GM12873 (cell line): ENCODE results near the gene SIDT1.

Experiments
- TF ChIP-seq, protein P1 (sequence below): IDR thresholded peaks from 2 replicates; pipeline ENCODE4 v1.5.1; 2012; ENCODE audit warnings: low read depth, mild to moderate bottlenecking, moderate library complexity, low read length, control low read depth; ENCODE audit not compliant: insufficient read depth; ENCODE audit errors: missing control alignments

SIDT1 gene

DNA sequence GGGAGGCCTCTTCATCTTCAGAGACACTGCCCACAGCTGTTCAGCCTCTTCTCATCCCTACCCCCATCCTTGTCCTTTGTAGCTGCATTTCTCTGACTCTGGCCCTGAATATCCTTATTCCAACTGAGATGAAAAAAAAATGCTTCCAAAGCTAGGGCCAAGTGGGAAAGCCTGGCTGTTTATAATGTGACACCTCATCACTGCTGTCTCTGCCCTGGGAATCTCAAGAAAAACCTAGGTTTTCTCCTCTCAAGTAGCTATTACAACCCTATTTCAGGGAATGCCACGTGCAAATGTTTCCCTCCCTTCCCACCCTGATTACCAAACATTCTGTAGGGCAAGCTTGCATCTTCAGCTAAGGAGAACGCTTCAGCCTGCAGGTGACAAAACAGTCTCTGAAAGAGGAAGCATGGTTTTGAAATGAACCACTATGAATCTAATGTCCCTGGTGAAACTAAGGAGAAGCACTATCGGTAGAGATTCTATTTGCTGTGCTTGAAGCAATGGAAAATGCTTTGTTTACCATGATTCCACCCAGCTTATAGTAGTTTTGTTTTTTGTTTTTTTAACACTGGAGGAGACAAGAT lies 98.7 kb downstream of the SIDT1 start:
- TF ChIP-seq, protein P1, sequence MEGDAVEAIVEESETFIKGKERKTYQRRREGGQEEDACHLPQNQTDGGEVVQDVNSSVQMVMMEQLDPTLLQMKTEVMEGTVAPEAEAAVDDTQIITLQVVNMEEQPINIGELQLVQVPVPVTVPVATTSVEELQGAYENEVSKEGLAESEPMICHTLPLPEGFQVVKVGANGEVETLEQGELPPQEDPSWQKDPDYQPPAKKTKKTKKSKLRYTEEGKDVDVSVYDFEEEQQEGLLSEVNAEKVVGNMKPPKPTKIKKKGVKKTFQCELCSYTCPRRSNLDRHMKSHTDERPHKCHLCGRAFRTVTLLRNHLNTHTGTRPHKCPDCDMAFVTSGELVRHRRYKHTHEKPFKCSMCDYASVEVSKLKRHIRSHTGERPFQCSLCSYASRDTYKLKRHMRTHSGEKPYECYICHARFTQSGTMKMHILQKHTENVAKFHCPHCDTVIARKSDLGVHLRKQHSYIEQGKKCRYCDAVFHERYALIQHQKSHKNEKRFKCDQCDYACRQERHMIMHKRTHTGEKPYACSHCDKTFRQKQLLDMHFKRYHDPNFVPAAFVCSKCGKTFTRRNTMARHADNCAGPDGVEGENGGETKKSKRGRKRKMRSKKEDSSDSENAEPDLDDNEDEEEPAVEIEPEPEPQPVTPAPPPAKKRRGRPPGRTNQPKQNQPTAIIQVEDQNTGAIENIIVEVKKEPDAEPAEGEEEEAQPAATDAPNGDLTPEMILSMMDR = no peak

DNA sequence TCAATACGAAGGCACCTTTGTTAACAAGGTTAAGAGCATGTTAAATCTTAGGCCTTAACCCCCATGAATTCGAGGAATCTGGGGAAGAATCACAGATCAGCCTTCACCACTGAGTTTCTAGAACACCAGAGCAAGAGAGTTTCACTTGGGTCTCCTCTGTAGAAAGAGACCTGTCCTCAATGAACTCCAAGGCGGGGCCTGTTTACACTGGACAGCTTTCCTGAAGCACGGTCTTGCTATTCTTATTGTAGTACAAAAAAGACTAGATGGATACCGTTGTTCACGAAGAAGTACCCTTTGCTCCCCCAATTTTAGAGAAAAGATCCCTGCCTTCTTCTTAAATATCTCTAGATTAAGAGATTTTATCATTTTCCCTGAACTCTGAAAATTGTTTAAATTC lies 99.2 kb downstream of the SIDT1 start:
- TF ChIP-seq, protein P1 = no peak

DNA sequence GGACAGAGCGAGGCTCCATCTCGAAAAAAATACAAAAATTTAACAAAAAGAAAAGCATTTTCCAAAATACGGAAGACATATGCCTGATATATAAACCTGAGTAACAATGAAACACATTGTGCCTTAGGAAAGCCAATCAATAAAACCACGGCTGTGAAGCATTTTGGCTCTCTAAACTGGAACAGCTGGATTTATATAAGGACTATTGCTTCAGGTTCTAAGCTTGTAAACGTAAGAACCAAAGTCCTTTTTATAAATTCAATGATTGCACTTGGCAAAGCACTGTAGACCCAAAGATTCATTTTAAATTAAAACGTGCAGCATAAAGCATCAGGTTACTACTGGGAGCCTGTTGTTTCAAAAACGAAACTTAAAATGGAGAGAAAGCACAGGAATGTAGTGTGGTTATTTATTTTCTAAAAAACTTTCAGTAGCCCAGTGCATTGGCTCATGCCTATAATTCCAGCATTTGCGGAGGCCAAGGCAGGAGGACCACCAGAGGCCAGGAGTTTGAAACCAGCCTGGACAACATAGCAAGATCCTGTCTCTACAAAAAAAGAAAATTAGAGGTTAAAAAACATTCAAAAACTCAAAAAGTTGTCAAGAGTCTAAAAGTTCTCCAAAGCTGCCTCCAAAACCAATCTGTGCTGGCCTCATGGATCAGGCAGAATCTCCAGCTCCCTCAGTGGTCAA lies 102.6 kb downstream of the SIDT1 start:
- TF ChIP-seq, protein P1 = no peak

DNA sequence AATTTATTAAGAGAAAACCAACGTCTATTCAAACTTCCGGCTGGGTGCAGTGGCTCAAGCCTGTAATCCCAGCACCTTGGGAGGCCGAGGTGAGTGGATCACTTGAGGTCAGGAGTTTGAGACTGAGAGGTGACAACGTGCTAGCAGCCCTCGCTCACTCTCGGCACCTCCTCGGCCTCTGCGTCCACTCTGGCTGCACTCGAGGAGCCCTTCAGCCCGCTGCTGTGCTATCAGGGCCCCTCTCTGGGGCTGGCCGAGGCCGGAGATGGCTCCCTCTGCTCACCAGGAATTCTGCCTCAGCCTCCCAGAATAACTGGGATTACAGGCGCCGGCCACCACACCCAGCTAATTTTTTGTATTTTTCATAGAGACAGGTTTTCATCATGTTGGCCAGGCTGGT lies 105.4 kb downstream of the SIDT1 start:
- TF ChIP-seq, protein P1 = no peak

DNA sequence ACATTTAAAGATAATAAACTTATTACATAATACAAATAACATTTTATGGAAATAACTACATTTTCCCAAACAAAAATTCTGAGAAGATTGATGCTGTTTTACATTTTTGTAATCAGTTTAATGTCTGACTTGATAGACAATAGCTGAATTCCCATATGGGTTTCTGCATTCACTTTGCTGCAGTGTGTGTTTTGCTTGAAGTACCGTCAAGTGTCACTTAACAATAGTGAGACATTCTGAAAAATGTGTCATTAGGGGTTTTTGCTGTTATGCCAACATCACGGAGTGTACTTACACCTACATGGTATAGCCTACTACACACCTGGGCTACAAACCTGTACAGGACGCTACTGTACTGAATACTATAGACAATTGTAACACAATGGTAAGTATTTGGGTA lies 106.6 kb downstream of the SIDT1 start:
- TF ChIP-seq, protein P1 = no peak

DNA sequence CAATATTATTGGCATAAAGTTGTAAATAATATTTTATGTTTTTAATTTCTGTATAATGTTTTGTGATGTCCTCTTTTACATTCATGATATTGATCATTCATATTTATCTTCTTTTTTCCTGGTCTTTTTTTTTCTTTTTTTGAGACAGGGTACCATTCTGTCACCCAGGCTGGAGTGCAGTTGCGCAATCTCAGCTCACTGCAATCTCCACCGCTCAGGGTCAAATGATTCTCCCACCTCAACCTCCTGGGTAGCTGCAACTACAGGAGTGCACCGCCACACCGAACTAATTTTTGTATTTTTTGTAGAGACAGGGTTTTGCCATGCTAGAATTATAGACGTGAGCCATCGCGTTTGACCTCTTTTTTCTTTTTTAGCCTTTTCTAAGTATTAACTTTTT lies 111.2 kb downstream of the SIDT1 start:
- TF ChIP-seq, protein P1 = no peak

DNA sequence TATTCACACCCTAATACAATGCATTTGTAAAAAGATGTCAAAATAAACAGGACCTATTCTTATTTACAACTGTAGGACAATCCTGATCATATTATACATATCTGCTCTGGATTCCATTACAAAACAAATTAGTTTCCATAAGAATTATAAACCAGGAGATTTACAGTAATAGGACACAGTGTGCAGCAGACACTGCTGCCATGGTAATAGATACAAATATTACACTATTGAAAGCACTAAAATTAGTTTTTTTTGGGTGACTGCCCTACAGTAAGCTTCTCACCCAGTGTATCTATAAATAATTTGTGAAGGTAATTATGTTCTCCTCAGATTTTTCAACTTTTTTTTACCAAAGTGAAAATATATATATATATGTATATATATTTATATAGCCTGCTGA lies 116.2 kb downstream of the SIDT1 start:
- TF ChIP-seq, protein P1 = no peak
